Right lobe of liver (tissue), 6 donors: ENCODE measurements around the gene TANC2. TPM values are rescaled to one million over a fixed set of nuclear protein-coding genes. Genes with fewer than 3 reads are reported as not detected.

Experiments
- ATAC-seq, 4 donors: fragments of 200-7000 bp; cut with Tn5 transposase; one replicate each; pipeline ENCODE4 v1.9.1; 2020; ENCODE audit warnings: mild to moderate bottlenecking in 4 of 4, moderate library complexity in 4 of 4
- DNase-seq, 3 donors: peaks; one replicate each; pipeline ENCODE4 v3.0.0-alpha.2; 2020
- H3K27ac ChIP-seq, 3 donors: fragments of 200-600 bp; one replicate each; pipeline ENCODE4 v1.8.0; 2022
- H3K27me3 ChIP-seq, 2 donors: fragments of 200-600 bp; one replicate each; pipeline ENCODE4 v1.8.0; 2022
- H3K36me3 ChIP-seq, 4 donors: fragments of 200-600 bp; sonication (generic) in 1 of 4; one replicate each; pipeline versions ENCODE4 v1.5.1 to v1.8.0; 2017 to 2022; ENCODE audit warnings: control low read depth in 1 of 4
- H3K4me1 ChIP-seq, 4 donors: fragments of 200-600 bp; sonication (generic) in 1 of 4; one replicate each; pipeline versions ENCODE4 v1.5.1 to v1.8.0; 2017 to 2022; ENCODE audit warnings: control low read depth in 1 of 4
- H3K4me3 ChIP-seq, 3 donors: fragments of 200-600 bp; one replicate each; pipeline ENCODE4 v1.8.0; 2022
- H3K9me3 ChIP-seq, 4 donors: fragments of 200-600 bp; sonication (generic) in 1 of 4; one replicate each; pipeline versions ENCODE4 v1.5.1 to v1.8.0; 2017 to 2022; ENCODE audit warnings: control low read depth in 1 of 4
- POLR2A ChIP-seq: fragments of 450-650 bp; IDR thresholded peaks from one replicate; pipeline ENCODE4 v1.6.1; 2017; ENCODE audit warnings: antibody characterized with exemption, mild to moderate bottlenecking
- WGBS: methylation state at CpG from one replicate; pipeline ENCODE4 v1.1.6; 2018; ENCODE audit warnings: low coverage, low lambda C conversion rate; ENCODE audit not compliant: insufficient coverage; ENCODE audit errors: missing lambda C conversion rate; 5-methylcytosine and 5-hydroxymethylcytosine counted together
- intact Hi-C, 2 donors: fragments of 100-400 bp; cut with DNase I; formaldehyde crosslinking; loops; one replicate each; pipeline versions ENCODE4 v1.11.2 to v1.14.1; 2022
- total RNA-seq, 6 experiments: library from RNA; depleted of rRNA in 2 of 6; stranded (reverse); fragments of >200 nt in 2 of 6; fragmentation: NEBNext Ultra II Directional in 3 of 6; extraction: Animal tissue kit (Norgen Biotek cat#: 25700) in 3 of 6; gene quantifications; one replicate each; pipeline versions ENCODE4 v1.1.0 to v1.2.4, GENCODE V29; 2016 to 2023
- TF ChIP-seq, protein P1 (sequence below), 4 donors: fragments of 200-600 bp in 3 of 4; fragments of 450-650 bp in 1 of 4; IDR thresholded peaks; one replicate each; pipeline versions ENCODE4 v1.5.1 to v1.8.0; 2016 to 2022; ENCODE audit warnings: antibody characterized with exemption in 4 of 4, mild to moderate bottlenecking in 2 of 4
- donor health status: DM: no; HTN: yes; CAD: no.
- donor health status: DM: no; HTN: no; CAD: no.
- donor health status: DM: no; HTN: no; CAD: no.
- donor health status: DM: no; HTN: yes; CAD: no.
- donor health status: DM: no; HTN: yes; CAD: no.

TANC2 gene
- total RNA-seq, 6 experiments from 2014 or later, result 3.1 to 10.3 (median 5.2) TPM

- TF ChIP-seq, protein P1, sequence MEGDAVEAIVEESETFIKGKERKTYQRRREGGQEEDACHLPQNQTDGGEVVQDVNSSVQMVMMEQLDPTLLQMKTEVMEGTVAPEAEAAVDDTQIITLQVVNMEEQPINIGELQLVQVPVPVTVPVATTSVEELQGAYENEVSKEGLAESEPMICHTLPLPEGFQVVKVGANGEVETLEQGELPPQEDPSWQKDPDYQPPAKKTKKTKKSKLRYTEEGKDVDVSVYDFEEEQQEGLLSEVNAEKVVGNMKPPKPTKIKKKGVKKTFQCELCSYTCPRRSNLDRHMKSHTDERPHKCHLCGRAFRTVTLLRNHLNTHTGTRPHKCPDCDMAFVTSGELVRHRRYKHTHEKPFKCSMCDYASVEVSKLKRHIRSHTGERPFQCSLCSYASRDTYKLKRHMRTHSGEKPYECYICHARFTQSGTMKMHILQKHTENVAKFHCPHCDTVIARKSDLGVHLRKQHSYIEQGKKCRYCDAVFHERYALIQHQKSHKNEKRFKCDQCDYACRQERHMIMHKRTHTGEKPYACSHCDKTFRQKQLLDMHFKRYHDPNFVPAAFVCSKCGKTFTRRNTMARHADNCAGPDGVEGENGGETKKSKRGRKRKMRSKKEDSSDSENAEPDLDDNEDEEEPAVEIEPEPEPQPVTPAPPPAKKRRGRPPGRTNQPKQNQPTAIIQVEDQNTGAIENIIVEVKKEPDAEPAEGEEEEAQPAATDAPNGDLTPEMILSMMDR (IDR thresholded peaks at IDR 0.05), result no peak
- no peak for TF ChIP-seq POLR2A
- ATAC-seq, result no peak
- intact Hi-C loops, result no loop called here
- no peaks in the 10 kb centered on the region for H3K4me1 ChIP-seq
- no peaks in the 10 kb centered on the region for H3K36me3 ChIP-seq
- H3K27me3 ChIP-seq, result no peaks in the 10 kb centered on the region
- no peak overlapping the region for H3K27ac ChIP-seq
- H3K9me3 ChIP-seq, result no peaks in the 10 kb centered on the region
- no peak for DNase-seq
- 70% methylated on average over 8 of the region's 8 CpGs for WGBS
- no peak overlapping the region for H3K4me3 ChIP-seq
Observed at GRCh38 chr17:62921817-62922216, 44.2 kb upstream of the TANC2 start.

DNA sequence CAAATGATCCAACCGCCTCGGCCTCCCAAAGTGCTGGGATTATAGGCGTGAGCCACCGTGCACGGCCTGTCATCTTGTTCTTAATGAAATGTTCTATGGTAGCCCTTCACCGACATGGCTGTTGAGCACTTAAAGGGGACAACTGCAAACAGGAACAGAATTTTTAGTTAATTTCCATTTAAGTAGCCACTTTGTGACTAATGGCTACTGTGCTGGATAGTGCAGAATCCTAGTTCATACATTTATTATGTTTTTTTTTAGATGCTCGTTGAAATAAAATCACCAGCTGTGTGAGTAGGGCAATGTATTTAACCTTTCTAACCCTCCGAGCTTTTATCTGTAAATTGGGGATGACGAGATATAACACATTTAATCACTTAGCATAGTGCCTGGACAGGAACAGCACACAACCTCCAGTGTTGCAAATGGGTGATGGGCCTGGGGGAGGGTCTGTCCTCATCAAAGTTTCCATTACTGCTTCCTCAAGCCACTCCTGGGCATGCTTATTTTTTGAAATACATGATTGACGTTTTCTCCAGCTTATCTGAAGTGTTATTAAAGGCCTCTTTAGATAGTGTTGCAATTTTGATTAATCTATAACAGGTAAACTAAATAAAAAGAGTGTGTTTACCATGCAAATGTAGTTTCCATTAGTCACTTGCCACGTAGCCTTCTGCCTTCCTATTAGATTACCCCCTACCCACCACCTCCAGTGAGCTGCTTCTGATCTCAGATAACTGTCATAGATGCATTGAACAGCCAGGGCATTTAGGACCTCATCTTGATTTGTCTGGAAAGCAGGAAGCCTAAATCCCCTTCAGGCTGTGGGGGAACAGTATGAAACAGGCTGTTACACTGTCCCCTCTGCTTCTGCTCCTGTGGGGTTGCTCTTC lies 42.5 kb upstream of the TANC2 start:
- TF ChIP-seq, protein P1 (IDR thresholded peaks at IDR 0.05), result no peak
- TF ChIP-seq POLR2A, result no peak
- WGBS, result 64% methylated on average over 11 of the region's 11 CpGs
- no peaks in the 10 kb centered on the region for H3K27me3 ChIP-seq
- DNase-seq (no peak), ATAC-seq (peak in 1 of 4 donors; percentile 47)
- H3K36me3 ChIP-seq, result no peaks in the 10 kb centered on the region
- no peaks in the 10 kb centered on the region for H3K4me1 ChIP-seq
- no peak overlapping the region for H3K27ac ChIP-seq
- H3K4me3 ChIP-seq, result no peak overlapping the region
- no peaks in the 10 kb centered on the region for H3K9me3 ChIP-seq
- intact Hi-C loops, result no loop called here

DNA sequence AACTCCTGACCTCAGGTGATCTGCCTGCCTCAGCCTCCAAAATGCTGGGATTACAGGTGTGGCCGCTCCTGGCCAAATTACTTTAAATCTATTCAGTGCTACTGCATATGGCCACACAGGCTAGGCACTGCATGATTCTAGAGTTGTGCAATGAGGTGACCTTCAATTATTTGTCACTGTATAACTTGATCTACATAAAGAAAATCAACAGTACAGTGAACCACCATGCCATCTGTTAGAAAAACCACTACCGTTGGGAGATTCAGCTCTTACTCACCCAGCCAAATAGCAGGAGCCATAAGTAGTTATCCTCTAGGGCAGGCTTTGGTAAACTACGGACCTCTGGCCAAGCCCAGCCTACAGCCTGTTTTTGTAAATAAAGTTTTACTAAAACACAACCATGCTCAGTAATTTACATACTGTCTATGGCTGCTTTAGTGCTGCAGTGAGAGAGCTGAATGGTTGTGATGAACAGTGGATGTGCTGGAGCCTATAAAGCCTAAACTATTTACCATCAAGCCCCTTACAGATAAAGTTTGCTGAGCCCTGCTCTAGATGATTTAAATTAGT lies 40.7 kb upstream of the TANC2 start:
- Histone ChIP-seq H3K36me3 (no peaks in the 10 kb centered on the region), H3K9me3 (no peaks in the 10 kb centered on the region), H3K27ac (no peak overlapping the region), H3K4me1 (no peaks in the 10 kb centered on the region), H3K27me3 (no peaks in the 10 kb centered on the region), H3K4me3 (no peak overlapping the region)
- no peak for TF ChIP-seq POLR2A
- TF ChIP-seq, protein P1 (IDR thresholded peaks at IDR 0.05), result no peak
- intact Hi-C loops, result no loop called here
- 72% methylated on average over 3 of the region's 3 CpGs for WGBS
- no peak for ATAC-seq
- no peak for DNase-seq

DNA sequence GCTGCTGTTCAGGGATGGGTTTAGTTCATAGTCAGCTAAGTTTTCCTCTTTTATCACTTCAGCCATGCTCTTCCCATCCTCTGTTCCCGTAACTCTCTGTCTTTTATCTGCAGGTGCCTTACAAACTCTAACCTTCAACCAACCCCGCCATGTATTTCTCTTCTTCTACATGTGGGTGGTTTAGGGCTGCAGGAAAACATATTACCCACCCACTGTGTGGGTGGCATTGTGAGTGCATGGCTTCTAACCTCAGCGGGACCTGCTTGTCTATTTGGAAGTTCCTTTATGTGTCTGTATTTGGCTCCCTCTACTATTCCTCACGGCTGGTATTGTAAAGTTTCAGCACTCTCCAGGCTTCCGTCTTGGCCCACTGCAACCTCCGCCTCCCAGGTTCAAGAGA lies 39.0 kb upstream of the TANC2 start:
- no peaks in the 10 kb centered on the region for H3K4me1 ChIP-seq
- H3K36me3 ChIP-seq, result no peaks in the 10 kb centered on the region
- no peak overlapping the region for H3K4me3 ChIP-seq
- H3K9me3 ChIP-seq, result no peaks in the 10 kb centered on the region
- no peaks in the 10 kb centered on the region for H3K27me3 ChIP-seq
- WGBS, result 58% methylated on average over 5 of the region's 6 CpGs
- intact Hi-C loops, result no loop called here
- H3K27ac ChIP-seq, result no peak overlapping the region
- DNase-seq, result no peak
- TF ChIP-seq, protein P1 (IDR thresholded peaks at IDR 0.05), result no peak
- ATAC-seq, result no peak
